Effector memory CD4-positive, alpha-beta T cell (primary cell): ENCODE data around the gene NFIA.

Experiments
- DNase-seq, 3 donors: peaks; one replicate each; pipeline ENCODE4 v3.0.0-alpha.2; 2020
- H3K27ac ChIP-seq: 2 replicates; pipeline ENCODE4 v1.7.0; 2013; ENCODE audit warnings: mild to moderate bottlenecking, low read length, moderate library complexity; ENCODE audit not compliant: insufficient read depth, poor library complexity, severe bottlenecking
- H3K27me3 ChIP-seq: replicated peaks from 2 replicates; pipeline ENCODE4 v1.7.0; 2013; ENCODE audit warnings: mild to moderate bottlenecking, low read length; ENCODE audit not compliant: insufficient read depth, control insufficient read depth, poor library complexity, severe bottlenecking
- H3K36me3 ChIP-seq: 2 replicates; pipeline ENCODE4 v1.7.0; 2013; ENCODE audit warnings: mild to moderate bottlenecking, low read length, moderate library complexity; ENCODE audit not compliant: control insufficient read depth, insufficient read depth
- H3K4me1 ChIP-seq: 2 replicates; pipeline ENCODE4 v1.7.0; 2013; ENCODE audit warnings: low read length, mild to moderate bottlenecking; ENCODE audit not compliant: control insufficient read depth, insufficient read depth, poor library complexity, severe bottlenecking
- H3K4me3 ChIP-seq: 2 replicates; pipeline ENCODE4 v1.7.0; 2013; ENCODE audit warnings: low read length, low read depth, mild to moderate bottlenecking; ENCODE audit not compliant: insufficient read depth, poor library complexity, severe bottlenecking
- H3K9me3 ChIP-seq: 2 replicates; pipeline ENCODE4 v1.7.0; 2013; ENCODE audit warnings: mild to moderate bottlenecking, low read length, moderate library complexity; ENCODE audit not compliant: control insufficient read depth

The NFIA gene

DNA sequence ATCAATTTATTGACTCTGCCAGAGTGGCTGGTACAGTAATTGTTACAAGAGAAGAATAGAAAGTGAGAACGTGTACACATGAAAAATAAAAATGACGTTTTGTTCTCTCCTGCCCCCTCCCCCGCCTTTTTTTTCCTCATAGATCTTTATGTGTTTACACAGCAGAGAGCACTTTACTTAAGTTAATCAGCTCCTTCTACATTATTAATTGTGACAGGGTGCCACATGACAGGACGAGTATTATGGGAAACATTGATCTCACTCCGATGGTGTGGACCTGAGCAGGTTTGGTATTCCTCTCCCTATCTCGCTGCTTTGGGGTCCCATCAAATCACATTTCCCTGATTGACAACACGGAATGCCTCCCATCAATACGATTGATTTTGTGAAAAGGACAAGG is 356.9 kb downstream of the NFIA start:
- H3K4me3 ChIP-seq = no peak overlapping the region
- DNase-seq = no peak
- H3K36me3 ChIP-seq = no peaks in the 10 kb centered on the region
- H3K4me1 ChIP-seq = no peaks in the 10 kb centered on the region
- H3K27me3 ChIP-seq = no peaks in the 10 kb centered on the region
- no peaks in the 10 kb centered on the region for H3K9me3 ChIP-seq
- no peak overlapping the region for H3K27ac ChIP-seq

DNA sequence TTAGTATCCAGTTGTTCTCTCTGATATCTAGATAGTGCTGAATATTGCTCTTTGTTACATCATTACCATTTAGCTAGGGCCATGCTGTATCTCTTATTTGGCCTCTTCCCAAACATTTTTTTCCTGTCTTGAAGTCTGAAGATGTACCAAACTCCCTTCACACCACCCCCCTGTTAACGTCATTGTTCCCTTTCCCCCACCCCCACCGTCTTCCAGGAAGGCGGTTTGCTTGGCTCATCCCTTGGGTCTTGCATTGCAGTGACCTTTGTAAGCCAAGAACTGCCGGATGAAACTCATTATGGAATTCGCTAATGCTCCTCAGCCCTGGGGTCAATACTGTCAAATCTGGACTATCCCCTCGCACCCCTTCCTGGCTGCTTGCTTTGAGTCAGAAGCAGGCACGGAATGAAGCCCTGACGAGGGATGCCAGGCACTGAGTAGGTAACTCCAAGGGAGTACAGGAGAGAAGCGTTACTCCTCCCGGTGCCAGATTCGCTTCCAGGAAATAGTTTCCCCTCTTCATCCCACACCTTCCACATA is 359.4 kb downstream of the NFIA start:
- no peaks in the 10 kb centered on the region for H3K36me3 ChIP-seq
- no peaks in the 10 kb centered on the region for H3K4me1 ChIP-seq
- no peaks in the 10 kb centered on the region for H3K27me3 ChIP-seq
- DNase-seq = no peak
- no peaks in the 10 kb centered on the region for H3K9me3 ChIP-seq
- H3K27ac ChIP-seq = no peak overlapping the region
- no peak overlapping the region for H3K4me3 ChIP-seq

- no peak overlapping the region for H3K27ac ChIP-seq
- H3K27me3 ChIP-seq = no peaks in the 10 kb centered on the region
- no peaks in the 10 kb centered on the region for H3K36me3 ChIP-seq
- no peaks in the 10 kb centered on the region for H3K9me3 ChIP-seq
- DNase-seq = no peak
- no peak overlapping the region for H3K4me3 ChIP-seq
- H3K4me1 ChIP-seq = no peaks in the 10 kb centered on the region
These were observed 360.2 kb downstream of the NFIA start for GRCh38 chr1:61442544-61442943.

GRCh38 chr1:61444288-61444687 is 361.9 kb downstream of the NFIA start:
- Histone ChIP-seq H3K4me3 (no peak overlapping the region), H3K4me1 (no peaks in the 10 kb centered on the region), H3K27me3 (no peaks in the 10 kb centered on the region), H3K36me3 (no peaks in the 10 kb centered on the region), H3K9me3 (no peaks in the 10 kb centered on the region), H3K27ac (no peak overlapping the region)
- no peak for DNase-seq

DNA sequence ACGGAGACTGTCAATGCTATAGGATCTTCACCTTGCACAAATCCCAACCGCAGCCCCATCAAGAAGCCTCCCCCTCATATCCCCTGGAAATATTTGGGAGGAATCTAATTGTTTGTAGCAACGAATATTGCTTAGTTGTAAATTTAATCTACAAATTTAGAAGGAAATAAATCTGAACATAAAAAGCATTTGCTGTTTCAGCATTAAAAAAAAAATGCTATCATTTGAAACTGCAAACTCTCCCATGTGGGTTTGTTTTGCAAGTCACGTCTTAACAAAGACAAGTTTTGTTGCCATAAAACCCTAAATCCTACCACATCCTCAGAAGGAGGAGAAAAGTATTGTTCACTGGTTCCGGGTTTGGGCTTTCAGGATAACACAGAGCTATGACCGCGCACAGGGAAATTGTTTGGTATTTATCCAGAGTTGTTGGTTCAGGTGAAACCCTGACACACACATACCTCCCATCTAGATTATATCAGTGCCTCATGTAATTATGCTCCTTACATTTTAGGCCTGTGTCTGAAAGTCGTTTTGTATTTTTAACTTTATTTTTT is 363.0 kb downstream of the NFIA start:
- no peaks in the 10 kb centered on the region for H3K9me3 ChIP-seq
- DNase-seq = no peak
- no peaks in the 10 kb centered on the region for H3K27me3 ChIP-seq
- H3K4me1 ChIP-seq = no peaks in the 10 kb centered on the region
- no peak overlapping the region for H3K4me3 ChIP-seq
- H3K36me3 ChIP-seq = no peaks in the 10 kb centered on the region
- no peak overlapping the region for H3K27ac ChIP-seq

DNA sequence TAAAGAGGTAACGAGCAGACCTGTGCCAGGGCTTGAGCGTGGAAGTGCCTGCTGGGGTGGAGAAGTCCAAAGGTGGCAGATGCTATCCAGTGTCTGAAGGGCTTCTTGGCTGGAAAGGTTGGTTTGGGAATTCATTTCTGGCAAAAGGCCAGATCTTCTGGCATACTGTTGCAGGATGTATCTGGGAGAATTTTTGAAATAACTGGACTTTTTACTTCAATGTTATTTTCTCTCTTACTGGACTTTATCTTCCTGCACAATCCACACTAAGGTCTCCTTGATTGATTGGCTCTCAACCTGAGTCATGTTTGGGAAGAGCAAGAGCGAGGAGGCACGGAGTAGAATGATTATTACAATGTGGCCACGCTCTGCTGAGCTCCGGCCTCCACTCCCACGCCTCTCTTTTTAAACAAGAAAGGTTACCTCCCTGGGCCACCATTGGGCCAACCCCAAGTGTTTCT is 364.2 kb downstream of the NFIA start:
- no peak overlapping the region for H3K27ac ChIP-seq
- H3K27me3 ChIP-seq = no peaks in the 10 kb centered on the region
- no peaks in the 10 kb centered on the region for H3K4me1 ChIP-seq
- no peaks in the 10 kb centered on the region for H3K9me3 ChIP-seq
- H3K4me3 ChIP-seq = no peak overlapping the region
- H3K36me3 ChIP-seq = no peaks in the 10 kb centered on the region
- no peak for DNase-seq

DNA sequence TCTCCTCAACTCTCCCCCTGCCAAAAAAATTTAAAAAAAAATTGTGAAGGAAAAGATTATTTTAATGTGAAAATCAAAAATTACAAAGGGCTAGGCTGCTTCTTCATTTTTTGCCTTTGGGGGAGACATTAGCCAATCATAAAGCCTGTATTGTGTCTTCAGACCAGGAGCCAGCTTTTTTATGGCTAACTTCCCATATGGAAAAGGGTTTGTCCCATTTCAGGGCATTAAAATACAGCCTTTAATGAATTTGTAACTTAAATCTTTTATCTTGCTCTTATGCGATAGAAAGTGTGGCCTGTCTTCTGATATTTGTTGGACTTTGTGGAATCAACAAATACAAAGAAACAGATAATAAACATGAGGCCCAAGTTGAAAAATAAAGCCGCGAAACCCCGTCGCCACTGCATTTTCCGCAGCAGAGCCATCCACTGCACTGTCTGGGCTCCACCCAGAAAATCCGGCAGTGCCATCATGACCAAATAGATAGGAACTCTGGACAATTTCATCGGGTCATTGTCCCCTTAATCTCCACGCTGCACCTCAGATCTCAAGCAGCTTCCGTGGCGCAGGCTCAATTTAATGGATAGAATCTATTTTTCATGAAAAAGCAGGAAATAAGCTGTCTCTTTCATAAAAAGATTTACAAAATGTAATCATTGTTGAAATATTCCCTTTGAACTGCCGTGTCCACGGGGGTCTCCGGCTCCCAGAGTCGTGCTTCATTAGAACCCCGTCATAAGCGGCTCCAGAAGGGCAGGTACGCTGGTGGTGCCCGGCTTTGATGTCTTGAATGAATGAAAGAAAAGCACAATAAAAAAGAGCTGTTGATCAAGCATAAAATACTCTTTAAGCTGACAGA is 365.0 kb downstream of the NFIA start:
- Histone ChIP-seq H3K9me3 (no peaks in the 10 kb centered on the region), H3K36me3 (no peaks in the 10 kb centered on the region), H3K27me3 (no peaks in the 10 kb centered on the region), H3K27ac (no peak overlapping the region), H3K4me3 (no peak overlapping the region), H3K4me1 (no peaks in the 10 kb centered on the region)
- DNase-seq = no peak

DNA sequence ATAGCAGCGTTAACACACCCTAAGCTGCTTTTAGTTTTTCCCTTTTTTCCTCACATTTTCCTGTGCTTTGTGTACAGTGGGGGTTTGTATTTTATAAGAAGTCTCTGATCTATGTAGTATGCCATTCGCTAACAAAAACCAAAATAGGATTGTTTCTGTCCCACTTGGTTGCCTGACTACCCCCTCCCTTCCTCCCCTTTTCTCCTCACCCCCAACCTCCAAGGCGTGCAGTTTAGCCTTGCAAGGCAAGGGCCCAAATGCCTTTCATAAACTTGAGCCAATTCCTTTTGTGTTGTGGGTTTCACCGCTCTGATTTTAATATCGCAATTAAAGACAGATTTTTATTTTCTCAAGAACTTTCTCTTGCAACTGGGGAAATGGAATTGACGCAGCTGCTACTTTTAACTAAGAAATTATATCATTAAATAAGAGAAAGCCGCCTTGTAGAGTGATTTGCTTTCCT is 365.6 kb downstream of the NFIA start:
- Histone ChIP-seq H3K9me3 (no peaks in the 10 kb centered on the region), H3K27me3 (no peaks in the 10 kb centered on the region), H3K4me3 (no peak overlapping the region), H3K4me1 (no peaks in the 10 kb centered on the region), H3K27ac (no peak overlapping the region), H3K36me3 (no peaks in the 10 kb centered on the region)
- DNase-seq = no peak

DNA sequence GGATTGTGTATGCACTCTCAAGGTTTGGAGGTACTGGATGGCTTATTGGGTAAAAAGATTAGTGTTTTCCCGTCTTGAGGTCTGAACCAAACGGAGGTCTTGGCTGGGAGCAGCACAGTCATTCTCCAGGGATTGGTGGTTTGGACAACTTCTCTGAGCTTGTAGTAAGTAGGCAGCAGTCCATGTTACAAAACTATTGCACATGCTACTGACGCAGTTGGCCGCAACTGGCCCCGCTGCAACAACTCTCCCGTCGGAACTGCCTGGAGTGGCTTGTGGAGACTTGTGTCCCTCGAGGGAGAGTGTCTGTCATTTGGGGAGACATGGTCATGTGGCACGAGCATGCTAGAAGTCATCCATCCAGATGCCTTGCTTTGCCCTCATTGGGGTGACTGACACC is 366.6 kb downstream of the NFIA start:
- Histone ChIP-seq H3K27ac (no peak overlapping the region), H3K9me3 (no peaks in the 10 kb centered on the region), H3K36me3 (no peaks in the 10 kb centered on the region), H3K27me3 (no peaks in the 10 kb centered on the region), H3K4me3 (no peak overlapping the region), H3K4me1 (no peaks in the 10 kb centered on the region)
- no peak for DNase-seq

- no peak overlapping the region for H3K27ac ChIP-seq
- H3K27me3 ChIP-seq = no peaks in the 10 kb centered on the region
- no peaks in the 10 kb centered on the region for H3K36me3 ChIP-seq
- H3K9me3 ChIP-seq = no peaks in the 10 kb centered on the region
- H3K4me3 ChIP-seq = no peak overlapping the region
- no peak for DNase-seq
- H3K4me1 ChIP-seq = no peaks in the 10 kb centered on the region
These were observed 367.0 kb downstream of the NFIA start for GRCh38 chr1:61449410-61449809.
